Large intestine (tissue), 1 donor: ENCODE data around the gene TAMM41. TPM values are rescaled to one million over a fixed set of nuclear protein-coding genes. Genes with fewer than 3 reads are reported as not detected.

Source experiments
- polyA plus RNA-seq: library from polyadenylated mRNA; unstranded; fragments of 120-200 nt; gene quantifications from one replicate; pipeline ENCODE4 v1.2.1, GENCODE V29; 2013

Gene TAMM41
- polyA plus RNA-seq, 1 donor, result 17.2 TPM

Other genes starting within 250 kb of the TAMM41 start
- gene VGLL4, start 203.0 kb downstream of the TAMM41 start, polyA plus RNA-seq, result 49.6 TPM
- gene SYN2, start 157.5 kb upstream of the TAMM41 start, polyA plus RNA-seq, result 4.9 TPM